ENCODE results near the gene B4GAT1. TPM values are rescaled to one million over a fixed set of nuclear protein-coding genes. Genes with fewer than 3 reads are reported as not detected.
A peak's percentile ranks its signal among the peaks of the same experiment; 100 is the strongest.

B4GAT1 gene
- total and polyA plus RNA-seq, 2 of the 4 experiments (the other 2 are of a cell fraction), result 10.6 to 18.4 TPM

DNA sequence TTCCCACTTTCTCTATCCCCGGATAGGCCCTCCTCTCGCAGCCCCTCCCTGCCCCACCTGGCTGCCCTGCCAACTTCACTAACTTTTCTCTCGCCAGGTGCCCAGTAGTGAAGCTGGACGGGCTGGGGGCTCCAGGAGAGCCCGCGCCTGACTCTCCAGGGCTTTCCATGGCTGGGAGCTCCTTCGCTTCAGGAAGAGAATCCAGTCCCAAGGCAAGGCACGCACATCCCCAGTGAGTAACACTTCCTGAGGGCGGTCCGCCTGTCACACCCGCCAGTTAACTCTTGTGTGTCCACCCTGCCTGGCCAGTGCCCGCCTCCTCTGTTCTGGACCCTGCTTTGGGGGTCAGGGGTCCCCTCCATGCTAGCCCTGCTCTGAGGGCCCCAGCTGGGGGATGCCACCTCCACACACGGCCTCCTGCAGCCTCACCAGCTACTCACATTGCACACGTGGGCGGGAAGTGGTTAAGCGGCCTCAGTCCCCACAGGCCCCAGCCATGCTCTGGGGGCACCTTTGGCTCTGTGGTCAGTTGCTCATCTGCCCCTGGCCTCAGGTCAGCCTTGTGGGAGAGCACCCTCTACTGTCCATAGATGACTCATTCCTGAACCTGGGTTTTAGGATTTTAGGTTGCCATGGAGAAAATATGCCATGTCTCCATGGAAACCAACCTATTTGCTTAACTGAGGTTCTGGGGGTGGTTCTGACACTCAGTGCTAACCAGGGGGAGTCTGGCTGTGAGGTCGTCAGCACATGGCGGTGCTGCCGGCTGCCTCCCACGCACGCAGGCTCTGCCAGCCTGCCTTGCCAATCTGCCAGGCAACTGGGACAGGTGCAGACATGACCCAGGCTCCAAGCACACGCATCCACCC is 11.0 kb downstream of the B4GAT1 start, which contains the start of gene RIN1:
TSS of gene RIN1 (minus strand) at position 201 of the 869 bp plus-strand sequence. CDS start at position 169, 32 bp downstream.
- CTCF ChIA-PET, result interaction anchor here (0.6 to 2.1 kb wide), 5 partner anchors 9 to 53 kb away, joined by 3 to 17 read pairs (median 4); partner anchors contain the start of gene SLC29A2
- peak within 1 kb of the TSS; percentile 97 for H3K23ac ChIP-seq (ENCODE audit: low read depth, low read length)
- H4K8ac ChIP-seq (ENCODE audit: low read depth in 2 of 2, low read length in 2 of 2), result peak within 1 kb of the TSS; percentile 63 to 79; a peak in 3 of 4 replicates
- peak within 1 kb of the TSS; percentile 97 for H3K4ac ChIP-seq (ENCODE audit: low read depth, low read length)
- peak within 1 kb of the TSS; percentile 91 for H2BK120ac ChIP-seq (ENCODE audit: low read depth, low read length)
- H3K27ac ChIP-seq (ENCODE audit: insufficient read depth, low read length), result peak within 1 kb of the TSS; percentile 89
- H3K14ac ChIP-seq (replicated peaks; ENCODE audit: low read depth, low read length), result peak within 1 kb of the TSS; percentile 95
- peak within 1 kb of the TSS; percentile 90 for H2AK5ac ChIP-seq (ENCODE audit: low read depth, low read length)
- 0% methylated on average over 11 of the region's 22 CpGs; no CpG with 5 or more reads in 1 of the 2 experiments for WGBS, 2 experiments (ENCODE audit: extremely low coverage in 2 of 2, insufficient read length in 1 of 2)
- H3K9ac ChIP-seq (ENCODE audit: low read depth, low read length), result peak within 1 kb of the TSS; percentile 72
- peak within 1 kb of the TSS; percentile 60 for H3K4me3 ChIP-seq (ENCODE audit: insufficient read depth, low read depth, low read length)
- peak within 1 kb of the TSS; percentile 54; the same call in 2 of the 3 replicates for H2BK15ac ChIP-seq (ENCODE audit: low read depth, low read length)
- no peaks in the 10 kb centered on the region for H3K9me1 ChIP-seq (ENCODE audit: insufficient read depth, low read length)
- peaks cover 40% of the 10 kb centered on the region for H3K36me3 ChIP-seq (ENCODE audit: control insufficient read depth, insufficient read depth, low read length)
- peak within 1 kb of the TSS; percentile 97 for H2BK5ac ChIP-seq (ENCODE audit: low read depth, low read length, poor library complexity, severe bottlenecking)
- dilution Hi-C loops (cut with HindIII; ENCODE audit: low sequenced_read_pairs, unreplicated experiment), result no loop called here
- H3K79me1 ChIP-seq (ENCODE audit: low read depth in 1 of 2, low read length in 2 of 2), result peaks cover 7 to 45% of the 10 kb centered on the region in 2 experiments; a peak in 3 of 4 replicates
- in situ Hi-C loops (cut with MboI; ENCODE audit: low sequenced_read_pairs), result no loop called here
- peaks cover 23% of the 10 kb centered on the region for H3K4me1 ChIP-seq (ENCODE audit: control insufficient read depth, insufficient read depth, low read length)
- H3K27me3 ChIP-seq (ENCODE audit: control insufficient read depth, insufficient read depth, low read length), result no peaks in the 10 kb centered on the region
- H4K5ac ChIP-seq (ENCODE audit: low read depth, low read length), result peak within 1 kb of the TSS; percentile 69; the same call in 1 of the 2 replicates
- H3K9me3 ChIP-seq (ENCODE audit: control insufficient read depth, insufficient read depth, low read length), result no peaks in the 10 kb centered on the region
- peaks cover 21% of the 10 kb centered on the region for H4K20me1 ChIP-seq (ENCODE audit: insufficient read depth, low read length)
- POLR2A ChIA-PET (ENCODE audit: unreplicated experiment), result interaction anchor here (0.6 to 2.2 kb wide), 6 partner anchors 9 to 307 kb away, joined by 3 to 23 read pairs (median 4); partner anchors contain the start of gene CD248
- H2BK20ac ChIP-seq (ENCODE audit: low read depth, low read length), result peak within 1 kb of the TSS; percentile 53
- peak within 1 kb of the TSS; percentile 90 for H4K91ac ChIP-seq (ENCODE audit: insufficient read depth, low read depth, low read length)
- intact Hi-C loops (cut with micrococcal nuclease), result loop anchor here (1.0 kb wide), 3 partner anchors 24 to 114 kb away; no protein-coding TSS in a partner anchor
- H3K56ac ChIP-seq (ENCODE audit: extremely low read depth, insufficient read depth, low read length), result peak within 1 kb of the TSS; percentile 83
- peak within 1 kb of the TSS; percentile 99 for H2AK9ac ChIP-seq (replicated peaks; ENCODE audit: low read depth, low read length, poor library complexity)
- BruUV-seq (replicated peaks), result no TSS peak
- DNase-seq (peak; percentile 99), ATAC-seq (ENCODE audit: low read depth) (peak; percentile 86)
- H3K18ac ChIP-seq (ENCODE audit: low read depth, low read length), result peak within 1 kb of the TSS; percentile 67
- H2AFZ ChIP-seq (replicated peaks; ENCODE audit: low read length, poor library complexity), result peak within 1 kb of the TSS; percentile 83
- H3K4me2 ChIP-seq (ENCODE audit: low read depth, low read length), result peak within 1 kb of the TSS; percentile 92
- TF ChIP-seq MXI1 (IDR thresholded peaks at IDR 0.05; ENCODE audit: borderline replicate concordance, low read depth, low read length), result peak; percentile 92
- TF ChIP-seq POLR2A (IDR thresholded peaks at IDR 0.05; ENCODE audit: low read depth, low read length), result peak; percentile 97
- TF ChIP-seq CHD1 (IDR thresholded peaks at IDR 0.05; ENCODE audit: low read depth, low read length), result no peak; the same call in 1 of the 2 replicates
- TF ChIP-seq NFE2L2 (IDR thresholded peaks at IDR 0.05; ENCODE audit: low read depth, low read length), result 0 out of 2 replicates have a peak, but pooled peaks have one; percentile 2
- TF ChIP-seq RAD21 (IDR thresholded peaks at IDR 0.05; ENCODE audit: low read length), result peak; percentile 29; the same call in 1 of the 2 replicates
- peak; percentile 98 for TF ChIP-seq FOS (IDR thresholded peaks at IDR 0.05; ENCODE audit: low read depth, low read length)
- TF ChIP-seq MAFK (IDR thresholded peaks at IDR 0.05; ENCODE audit: low read depth, low read length), result no peak
- TF ChIP-seq BHLHE40 (IDR thresholded peaks at IDR 0.05; ENCODE audit: low read depth, low read length), result peak; percentile 78
- TF ChIP-seq RCOR1 (IDR thresholded peaks at IDR 0.05; ENCODE audit: insufficient replicate concordance, low read length), result peak; percentile 99
- TF ChIP-seq, protein P1, sequence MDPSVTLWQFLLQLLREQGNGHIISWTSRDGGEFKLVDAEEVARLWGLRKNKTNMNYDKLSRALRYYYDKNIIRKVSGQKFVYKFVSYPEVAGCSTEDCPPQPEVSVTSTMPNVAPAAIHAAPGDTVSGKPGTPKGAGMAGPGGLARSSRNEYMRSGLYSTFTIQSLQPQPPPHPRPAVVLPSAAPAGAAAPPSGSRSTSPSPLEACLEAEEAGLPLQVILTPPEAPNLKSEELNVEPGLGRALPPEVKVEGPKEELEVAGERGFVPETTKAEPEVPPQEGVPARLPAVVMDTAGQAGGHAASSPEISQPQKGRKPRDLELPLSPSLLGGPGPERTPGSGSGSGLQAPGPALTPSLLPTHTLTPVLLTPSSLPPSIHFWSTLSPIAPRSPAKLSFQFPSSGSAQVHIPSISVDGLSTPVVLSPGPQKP (IDR thresholded peaks at IDR 0.05; ENCODE audit: borderline replicate concordance, low read depth, low read length), result no peak
- TF ChIP-seq, protein P2, sequence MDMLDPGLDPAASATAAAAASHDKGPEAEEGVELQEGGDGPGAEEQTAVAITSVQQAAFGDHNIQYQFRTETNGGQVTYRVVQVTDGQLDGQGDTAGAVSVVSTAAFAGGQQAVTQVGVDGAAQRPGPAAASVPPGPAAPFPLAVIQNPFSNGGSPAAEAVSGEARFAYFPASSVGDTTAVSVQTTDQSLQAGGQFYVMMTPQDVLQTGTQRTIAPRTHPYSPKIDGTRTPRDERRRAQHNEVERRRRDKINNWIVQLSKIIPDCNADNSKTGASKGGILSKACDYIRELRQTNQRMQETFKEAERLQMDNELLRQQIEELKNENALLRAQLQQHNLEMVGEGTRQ (IDR thresholded peaks at IDR 0.05; ENCODE audit: low read depth, low read length), result peak; percentile 77
- TF ChIP-seq SMC3 (IDR thresholded peaks at IDR 0.05; ENCODE audit: low read depth, low read length), result peak; percentile 4; the same call in 1 of the 2 replicates
- TF ChIP-seq RFX5 (IDR thresholded peaks at IDR 0.05; ENCODE audit: low read depth, low read length), result no peak
- peak; percentile 54; the same call in 1 of the 2 replicates for TF ChIP-seq CEBPB (IDR thresholded peaks at IDR 0.05; ENCODE audit: low read depth, low read length)
